Jurkat, Clone E6-1 (cell line): ENCODE measurements around the gene ACSF3. TPM values are rescaled to one million over a fixed set of nuclear protein-coding genes. Genes with fewer than 3 reads are reported as not detected.

Source experiments
- DNase-seq: peaks from one replicate; pipeline ENCODE4 v3.0.0-alpha.2; 2011; ENCODE audit warnings: low read depth, low spot score
- H3K4me3 ChIP-seq: 2 replicates; pipeline ENCODE4 v1.5.1; 2011; ENCODE audit warnings: mild to moderate bottlenecking, low read length, control low read depth, moderate library complexity
- polyA plus RNA-seq: library from polyadenylated mRNA; unstranded; fragments of >200 nt; gene quantifications from one replicate; pipeline ENCODE4 v1.2.1, GENCODE V29; 2012; ENCODE audit warnings: missing spikeins; ENCODE audit not compliant: insufficient read length, insufficient read depth

ACSF3 gene
- 393 TPM for polyA plus RNA-seq

- H3K4me3 ChIP-seq = peak within 1 kb of the TSS; percentile 86
- DNase-seq = no peak
These were observed at the start of gene ACSF3 for GRCh38 chr16:89093602-89094251. ACSF3 (plus strand) TSS chr16:89093852; CDS start chr16:89100682, 6,830 bp downstream.

- DNase-seq = no peak
- no peak overlapping the region for H3K4me3 ChIP-seq
These were observed 49.1 kb upstream of the ACSF3 start for GRCh38 chr16:89044418-89045180.

GRCh38 chr16:89045181-89045815 lies 48.4 kb upstream of the ACSF3 start:
- H3K4me3 ChIP-seq = no peak overlapping the region
- no peak for DNase-seq

GRCh38 chr16:89045881-89046280 lies 47.8 kb upstream of the ACSF3 start:
- H3K4me3 ChIP-seq = no peak overlapping the region
- DNase-seq = no peak

DNA sequence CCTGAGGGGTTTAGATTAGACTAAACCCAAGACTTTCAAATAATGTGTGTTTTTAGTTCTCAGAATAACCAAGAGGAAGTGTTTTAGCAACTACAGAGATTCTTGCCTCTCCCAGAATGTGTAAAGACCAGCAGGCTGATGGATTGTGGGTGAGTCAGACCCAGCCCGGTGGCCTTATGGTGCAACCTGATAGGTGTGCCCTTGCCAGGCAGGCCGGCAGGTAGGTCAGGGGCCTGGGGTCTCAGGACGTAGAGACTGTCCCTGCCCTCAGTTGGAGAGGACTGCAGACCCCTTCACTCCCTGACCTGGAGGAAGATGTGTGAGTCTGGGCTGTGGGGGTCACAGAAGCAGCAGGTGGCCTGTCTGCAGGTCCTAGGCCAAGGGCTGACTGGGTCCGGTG lies 47.2 kb upstream of the ACSF3 start:
- H3K4me3 ChIP-seq = no peak overlapping the region
- no peak for DNase-seq

GRCh38 chr16:89047331-89048089 lies 46.1 kb upstream of the ACSF3 start:
- no peak for DNase-seq
- H3K4me3 ChIP-seq = no peak overlapping the region

DNA sequence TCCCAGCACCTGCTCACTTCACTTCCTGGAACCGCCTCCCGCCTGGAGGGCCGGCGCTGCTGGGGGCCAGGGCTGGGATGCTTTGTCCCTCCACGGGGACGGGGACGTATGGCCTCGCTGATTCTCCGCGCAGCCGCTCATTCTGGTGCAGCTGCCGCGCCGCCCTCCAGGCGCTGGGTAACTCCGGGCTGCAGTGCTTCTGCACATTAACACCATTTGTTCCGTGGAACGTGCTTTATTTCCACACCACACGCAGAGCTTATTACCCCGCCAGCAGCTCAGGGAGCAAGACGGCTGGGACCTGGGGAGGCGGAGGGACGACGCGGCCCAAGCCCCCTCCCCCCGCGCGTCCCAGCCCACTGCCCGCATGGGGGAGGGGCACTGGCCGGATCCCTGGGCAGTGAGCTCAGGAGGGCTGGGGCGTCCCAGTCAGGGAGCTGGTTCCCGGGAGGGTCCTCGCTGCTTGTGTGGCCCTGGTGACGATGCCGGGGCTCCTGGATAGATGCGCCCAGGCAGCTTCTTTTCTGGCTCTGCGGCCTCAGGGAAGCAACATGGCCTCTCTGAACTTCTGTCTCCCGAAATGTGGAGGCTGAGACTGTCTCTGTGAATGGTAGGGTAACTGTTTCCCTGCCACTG lies 45.4 kb upstream of the ACSF3 start:
- H3K4me3 ChIP-seq = no peak overlapping the region
- DNase-seq = no peak

DNA sequence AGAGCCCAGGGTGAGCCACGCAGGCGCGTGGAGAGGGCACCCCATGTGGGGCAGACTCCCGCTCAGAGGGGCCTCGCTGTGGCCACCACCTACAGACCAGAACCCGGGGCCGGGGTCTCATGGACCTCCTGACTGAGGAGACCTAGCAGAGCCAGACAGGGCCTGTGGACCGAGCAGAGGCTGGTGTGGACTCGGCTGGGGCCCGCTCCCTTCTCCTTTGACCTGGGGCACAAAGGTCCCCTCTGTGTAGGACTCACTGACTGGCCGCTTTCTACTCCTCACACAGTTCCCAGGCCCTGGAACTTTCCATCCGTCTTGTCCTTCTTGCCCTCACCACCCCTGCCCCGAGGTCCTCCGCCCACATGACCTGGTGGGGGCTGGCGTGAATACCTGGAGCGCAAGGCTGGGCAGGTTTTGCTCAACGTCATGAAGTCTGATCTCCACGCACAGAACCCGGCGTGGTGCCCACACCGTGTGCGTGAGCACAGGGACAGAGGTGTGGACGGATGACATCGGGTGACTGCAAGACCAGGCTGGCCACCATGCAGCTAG lies 44.7 kb upstream of the ACSF3 start:
- DNase-seq = no peak
- no peak overlapping the region for H3K4me3 ChIP-seq

DNA sequence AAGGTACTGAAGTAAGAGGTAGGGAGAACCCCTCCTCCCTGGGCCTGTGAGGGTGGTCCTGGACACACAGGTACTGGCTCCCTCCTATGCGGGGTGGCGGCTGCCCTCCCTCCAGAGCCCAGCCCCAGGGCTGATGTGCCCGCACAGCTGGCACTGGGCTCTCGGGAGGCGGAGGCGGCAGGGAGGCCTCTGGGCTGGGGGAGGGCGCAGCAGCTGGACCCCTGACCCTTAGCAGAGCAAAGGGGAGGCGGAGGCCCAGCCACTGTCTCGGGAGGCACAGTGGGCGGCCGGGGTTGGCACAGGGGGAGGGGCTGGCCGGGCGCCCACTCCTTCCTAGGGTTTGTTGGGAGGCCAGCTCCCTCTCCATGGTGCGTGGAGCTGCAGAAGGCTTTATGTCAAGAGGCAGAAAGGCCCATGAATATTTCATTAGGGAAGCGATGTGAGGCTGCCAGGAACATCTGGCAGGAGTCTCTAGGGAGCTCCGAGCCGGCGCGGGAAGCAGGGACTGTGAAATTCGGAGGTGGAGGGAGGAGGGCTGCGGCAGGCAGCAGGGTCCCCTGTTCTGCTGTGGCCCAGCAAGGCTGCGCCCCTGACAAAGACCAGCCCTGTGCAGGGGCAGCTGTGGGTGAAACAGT lies 44.1 kb upstream of the ACSF3 start:
- no peak for DNase-seq
- H3K4me3 ChIP-seq = no peak overlapping the region

- H3K4me3 ChIP-seq = no peak overlapping the region
- no peak for DNase-seq
These were observed 43.4 kb upstream of the ACSF3 start for GRCh38 chr16:89050119-89050867.

GRCh38 chr16:89050868-89051311 lies 42.8 kb upstream of the ACSF3 start:
- no peak for DNase-seq
- H3K4me3 ChIP-seq = no peak overlapping the region

DNA sequence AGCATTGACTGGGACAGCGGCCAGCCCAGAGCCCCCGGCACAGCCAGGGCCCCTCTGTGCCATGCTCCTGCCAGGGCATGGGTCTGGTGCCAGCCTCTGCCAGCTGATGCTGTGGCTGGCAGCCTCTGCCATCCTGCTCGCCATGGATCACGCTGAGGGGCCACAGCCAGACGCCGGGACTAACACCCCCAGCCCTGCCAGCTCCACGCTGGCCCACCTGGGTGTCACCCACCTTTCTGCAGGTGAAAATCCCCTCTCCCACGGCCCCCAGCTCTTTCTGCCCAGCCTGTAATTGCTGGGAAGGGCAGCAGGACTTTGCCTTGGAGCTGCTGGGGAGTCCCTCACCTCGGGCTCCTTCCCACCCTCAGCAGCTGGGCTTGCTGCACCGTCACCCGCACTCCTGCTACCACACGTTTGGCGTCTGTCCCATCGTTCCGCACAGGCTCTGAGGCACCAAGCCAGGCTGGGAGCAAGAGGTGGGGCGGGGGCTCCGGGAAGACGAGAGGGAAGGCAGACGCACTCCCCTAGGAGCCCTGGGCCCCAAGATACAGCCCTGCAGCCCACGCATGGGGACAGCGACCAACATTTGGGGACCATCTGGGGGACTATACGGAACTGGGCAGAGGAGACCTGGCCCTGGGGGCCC lies 42.0 kb upstream of the ACSF3 start:
- no peak for DNase-seq
- H3K4me3 ChIP-seq = no peak overlapping the region

DNA sequence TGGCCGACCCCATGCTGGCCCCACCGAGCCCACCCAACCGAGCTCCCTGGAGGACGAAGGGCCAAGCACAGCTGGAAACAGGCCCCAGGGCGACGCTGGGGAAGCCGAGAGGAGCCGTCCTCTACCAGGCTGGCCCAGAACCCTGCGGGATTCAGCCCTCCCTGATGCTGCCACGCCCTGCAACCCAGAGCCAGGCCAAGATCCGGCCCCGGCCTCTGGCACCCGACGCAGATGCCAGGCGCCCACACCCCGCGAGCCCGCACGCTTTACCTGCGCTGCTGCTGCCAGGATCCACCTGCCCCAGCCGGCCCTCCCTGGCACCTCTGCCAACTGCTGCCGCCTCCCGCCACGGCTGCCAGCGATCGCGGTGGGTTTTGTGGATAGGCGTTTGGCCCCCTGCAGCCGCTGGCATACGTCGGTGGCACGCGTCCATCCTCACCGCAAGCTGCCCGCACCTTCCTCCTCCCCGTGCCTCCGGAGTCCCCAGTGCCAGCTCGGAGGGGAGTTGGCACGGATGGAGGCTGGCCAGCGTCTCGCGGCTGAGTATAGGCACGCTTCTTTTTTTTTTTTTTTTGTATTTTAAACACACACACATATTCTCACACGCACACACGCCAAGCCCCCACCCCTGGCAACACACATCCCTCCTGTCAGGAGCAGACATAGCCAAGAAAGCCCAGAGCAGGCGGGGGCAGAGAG lies 41.3 kb upstream of the ACSF3 start:
- H3K4me3 ChIP-seq = no peak overlapping the region
- no peak for DNase-seq

DNA sequence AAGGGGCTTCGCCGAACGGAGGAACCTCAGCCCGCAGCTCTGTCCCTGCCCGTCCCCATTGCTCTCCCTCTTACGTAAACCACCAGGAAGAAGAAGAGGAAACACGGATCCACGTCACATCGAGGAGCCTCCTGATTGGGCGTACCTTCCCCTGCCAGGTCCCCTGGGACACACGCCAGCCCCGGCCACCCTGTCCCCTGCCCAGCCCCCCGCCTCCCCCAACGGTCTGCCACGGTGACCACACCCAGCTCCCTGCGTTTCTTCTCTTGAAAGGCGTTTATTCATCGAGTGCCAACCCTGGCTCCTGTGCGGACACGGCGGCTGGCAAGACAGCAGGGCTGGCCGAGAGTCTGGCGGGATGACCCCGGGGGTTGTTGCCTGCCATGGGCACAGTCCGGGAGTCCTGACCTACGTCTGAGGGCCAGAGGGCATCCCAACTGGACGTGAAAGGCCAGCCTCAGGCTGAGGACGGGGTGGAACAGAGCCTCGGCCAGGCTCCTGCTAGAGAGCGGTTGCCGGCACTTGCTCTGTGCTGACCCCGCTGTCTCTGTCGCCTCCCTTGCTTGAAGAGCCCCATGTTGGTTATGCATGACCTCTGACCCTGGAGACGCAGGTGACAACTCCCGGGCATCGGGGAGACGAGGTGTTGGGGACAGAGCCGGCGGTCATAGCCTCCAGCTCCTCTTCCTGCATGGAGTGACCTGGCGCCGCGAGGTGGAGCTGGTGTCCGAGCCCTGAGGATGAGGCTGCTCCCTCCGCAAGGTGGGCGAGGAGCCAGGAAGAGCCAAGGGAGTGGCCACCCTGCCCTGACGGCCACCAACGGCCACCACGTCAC lies 40.5 kb upstream of the ACSF3 start:
- DNase-seq = no peak
- no peak overlapping the region for H3K4me3 ChIP-seq

- H3K4me3 ChIP-seq = no peak overlapping the region
- no peak for DNase-seq
These were observed 40.0 kb upstream of the ACSF3 start for GRCh38 chr16:89053725-89054029.

DNA sequence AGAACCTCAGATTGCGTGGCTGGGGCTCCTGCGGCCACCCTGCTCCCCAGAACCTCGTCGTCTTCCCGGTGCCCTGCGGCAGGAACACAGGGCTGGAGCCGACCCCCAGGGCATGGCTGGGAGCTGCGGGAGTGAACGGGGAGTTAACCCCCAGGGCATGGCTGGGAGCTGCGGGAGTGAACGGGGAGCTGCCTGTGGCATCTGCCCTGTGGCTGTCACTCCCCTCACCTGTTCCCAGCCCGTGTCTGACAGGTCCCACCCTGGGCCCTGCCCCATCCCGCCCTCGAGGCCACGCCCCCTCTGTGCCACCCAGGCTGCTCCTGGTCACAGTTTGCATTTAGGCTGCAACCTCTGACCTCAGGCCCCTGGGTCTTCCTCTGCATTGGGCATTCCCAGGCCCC lies 39.4 kb upstream of the ACSF3 start:
- DNase-seq = no peak
- H3K4me3 ChIP-seq = no peak overlapping the region
